ENCODE data around the gene H3-3A.
"Not testable (repeated sequence)": the region's sequence is repeated elsewhere in the genome, so short reads cannot be mapped to it uniquely, and the experiment has no call there.

The H3-3A gene

GRCh38 chr1:226086776-226087175, 24.3 kb downstream of the H3-3A start:
- DNase-seq, result no peak

GRCh38 chr1:226091461-226091860, 28.9 kb downstream of the H3-3A start:
- DNase-seq, result no peak

GRCh38 chr1:226092048-226092820, 29.7 kb downstream of the H3-3A start:
- not testable (repeated sequence) for DNase-seq

GRCh38 chr1:226092965-226093364, 30.4 kb downstream of the H3-3A start:
- DNase-seq, result no peak

- DNase-seq, result no peak
Observed at GRCh38 chr1:226093621-226094020, 31.1 kb downstream of the H3-3A start.

GRCh38 chr1:226094451-226094850, 31.9 kb downstream of the H3-3A start:
- no peak for DNase-seq

GRCh38 chr1:226095286-226095685, 32.8 kb downstream of the H3-3A start:
- DNase-seq, result no peak

- DNase-seq, result no peak
Observed at GRCh38 chr1:226097866-226098625, 35.5 kb downstream of the H3-3A start.

GRCh38 chr1:226098870-226099835, 36.6 kb downstream of the H3-3A start:
- no peak for DNase-seq

- DNase-seq, result peak; percentile 54
Observed at GRCh38 chr1:226100436-226101391, 38.2 kb downstream of the H3-3A start.

- no peak for DNase-seq
Observed at GRCh38 chr1:226104671-226105121, 42.2 kb downstream of the H3-3A start.

- no peak for DNase-seq
Observed at GRCh38 chr1:226107471-226108460, 45.2 kb downstream of the H3-3A start.

- no peak for DNase-seq
Observed at GRCh38 chr1:226108935-226109828, 46.7 kb downstream of the H3-3A start.

- peak; percentile 92 for DNase-seq
Observed at GRCh38 chr1:226109829-226110248, 47.3 kb downstream of the H3-3A start.

- DNase-seq, result peak; percentile 44
Observed at GRCh38 chr1:226110249-226111097, 48.0 kb downstream of the H3-3A start.

GRCh38 chr1:226111098-226111882, 48.8 kb downstream of the H3-3A start:
- peak; percentile 58 for DNase-seq

- no peak for DNase-seq
Observed at GRCh38 chr1:226111883-226112261, 49.4 kb downstream of the H3-3A start.

- no peak for DNase-seq
Observed at GRCh38 chr1:226112626-226113025, 50.1 kb downstream of the H3-3A start.
